HG02981 (cell line): ENCODE measurements around the gene WFDC2.
A peak's percentile ranks its signal among the peaks of the same experiment; 100 is the strongest.

Source experiments
- ATAC-seq: cut with Tn5 transposase; IDR thresholded peaks from one replicate; pipeline ENCODE4 v1.9.1; 2021; ENCODE audit warnings: mild to moderate bottlenecking, moderate library complexity; ENCODE audit not compliant: unreplicated experiment

The WFDC2 gene

GRCh38 chr20:45469336-45470261, at the start of gene WFDC2:
TSS of gene WFDC2 (plus strand) at chr20:45469753. CDS start at chr20:45469782, 29 bp downstream.
- ATAC-seq: no peak

GRCh38 chr20:45420125-45420524, 49.4 kb upstream of the WFDC2 start:
- no peak for ATAC-seq

- no peak for ATAC-seq
Measured at GRCh38 chr20:45423700-45424099, 45.9 kb upstream of the WFDC2 start.

- ATAC-seq: no peak
Measured at GRCh38 chr20:45425561-45425960, 44.0 kb upstream of the WFDC2 start.

- no peak for ATAC-seq
Measured at GRCh38 chr20:45426320-45427016, 43.1 kb upstream of the WFDC2 start.

GRCh38 chr20:45427236-45428149, 42.1 kb upstream of the WFDC2 start:
- no peak for ATAC-seq

GRCh38 chr20:45429618-45430017, 39.9 kb upstream of the WFDC2 start:
- no peak for ATAC-seq

- peak; percentile 66 for ATAC-seq
Measured at GRCh38 chr20:45432294-45432693, 37.3 kb upstream of the WFDC2 start.

GRCh38 chr20:45433316-45433715, 36.2 kb upstream of the WFDC2 start:
- no peak for ATAC-seq

GRCh38 chr20:45433976-45434375, 35.6 kb upstream of the WFDC2 start:
- no peak for ATAC-seq

- ATAC-seq: peak; percentile 76
Measured at GRCh38 chr20:45436732-45437485, 32.6 kb upstream of the WFDC2 start.

GRCh38 chr20:45440424-45440823, 29.1 kb upstream of the WFDC2 start:
- ATAC-seq: no peak

GRCh38 chr20:45440891-45441685, 28.5 kb upstream of the WFDC2 start:
- no peak for ATAC-seq

- ATAC-seq: no peak
Measured at GRCh38 chr20:45441746-45442145, 27.8 kb upstream of the WFDC2 start.

- ATAC-seq: no peak
Measured at GRCh38 chr20:45444050-45444449, 25.5 kb upstream of the WFDC2 start.

GRCh38 chr20:45445805-45446562, 23.6 kb upstream of the WFDC2 start:
- ATAC-seq: peak; percentile 50

- ATAC-seq: no peak
Measured at GRCh38 chr20:45448270-45448669, 21.3 kb upstream of the WFDC2 start.

GRCh38 chr20:45449528-45449927, 20.0 kb upstream of the WFDC2 start:
- no peak for ATAC-seq
